Endothelial cell of umbilical vein (primary cell): Measurements from ENCODE around the gene TENT4A. TPM values are rescaled to one million over a fixed set of nuclear protein-coding genes. Genes with fewer than 3 reads are reported as not detected.

Experiments used
- BruUV-seq: library from RNA; stranded (reverse); fragments of 400-500 nt; replicated peaks from 2 replicates; lab custom pipeline; 2021; lab: Mats Ljungman, UMichigan
- CTCF ChIA-PET: fragments of 300-600, 350-600 bp; sonication (Branson Sonifier 250); formaldehyde crosslinking; loops from one replicate; lab custom pipeline; 2021; ENCODE audit warnings: antibody characterized with exemption, inconsistent platforms; lab: Charles Lee
- POLR2A ChIA-PET: fragments of 300-600, 350-600 bp; sonication (Branson Sonifier 250); formaldehyde crosslinking; loops from one replicate; lab custom pipeline; 2021; ENCODE audit warnings: antibody characterized with exemption, inconsistent platforms; lab: Charles Lee
- DNase-seq: peaks from one replicate; pipeline ENCODE4 v3.0.0-alpha.2; 2011; ENCODE audit warnings: low read depth, low spot score
- FAIRE-seq: peaks from 2 replicates; lab custom pipeline; 2011; peaks lifted over from hg19 to GRCh38; lab: Jason Lieb, UNC
- H2AFZ ChIP-seq: 2 replicates; pipeline ENCODE4 v1.6.0; 2012; ENCODE audit warnings: low read depth, low read length, control low read depth, inconsistent platforms
- H3K27ac ChIP-seq: 2 replicates; pipeline ENCODE4 v1.5.1; 2011; ENCODE audit warnings: low read depth, mild to moderate bottlenecking, control low read depth, low read length, moderate library complexity; ENCODE audit not compliant: insufficient read depth
- H3K27me3 ChIP-seq, 2 experiments: 2 replicates each; pipeline versions ENCODE4 v1.6.0 to v1.6.1; 2011; ENCODE audit warnings: low read length in 2 of 2, mixed read lengths in 1 of 2; ENCODE audit not compliant: control insufficient read depth in 2 of 2, insufficient read depth in 2 of 2
- H3K36me3 ChIP-seq, 2 experiments: 2 replicates in 1 of 2; 3 replicates in 1 of 2; pipeline ENCODE4 v1.5.1; 2011; ENCODE audit warnings: low read length in 2 of 2, mild to moderate bottlenecking in 1 of 2, moderate library complexity in 1 of 2; ENCODE audit not compliant: control insufficient read depth in 2 of 2, insufficient read depth in 2 of 2; ENCODE audit errors: extremely low read depth in 1 of 2
- H3K4me1 ChIP-seq: 3 replicates; pipeline ENCODE4 v1.5.1; 2011; ENCODE audit warnings: mild to moderate bottlenecking, low read length; ENCODE audit not compliant: control insufficient read depth, insufficient read depth; ENCODE audit errors: extremely low read depth
- H3K4me2 ChIP-seq: 2 replicates; pipeline ENCODE4 v1.6.1; 2011; ENCODE audit warnings: low read length, control low read depth, mixed read lengths; ENCODE audit not compliant: insufficient read depth
- H3K4me3 ChIP-seq, 3 experiments: fragments of 200-600 bp in 1 of 3; sonication (generic), shearing (Covaris generic) in 1 of 3; replicated peaks in 1 of 3; 2 replicates each; pipeline ENCODE4 v1.5.1; 2011 to 2016; ENCODE audit warnings: control low read depth in 3 of 3, low read length in 3 of 3, mild to moderate bottlenecking in 2 of 3, inconsistent platforms in 1 of 3, low read depth in 1 of 3, moderate library complexity in 1 of 3; ENCODE audit not compliant: insufficient read depth in 1 of 3
- H3K79me2 ChIP-seq: 2 replicates; pipeline ENCODE4 v1.6.0; 2012; ENCODE audit warnings: low read length, inconsistent platforms; ENCODE audit not compliant: control insufficient read depth, insufficient read depth
- H3K9ac ChIP-seq: replicated peaks from 2 replicates; pipeline ENCODE3; 2011; ENCODE audit warnings: low read length, control low read depth; ENCODE audit not compliant: insufficient read depth; ENCODE audit errors: extremely low read depth
- H3K9me1 ChIP-seq: replicated peaks from 3 replicates; pipeline ENCODE4 v1.6.0; 2011; ENCODE audit warnings: mild to moderate bottlenecking, low read length; ENCODE audit not compliant: control insufficient read depth, insufficient read depth; ENCODE audit errors: extremely low read depth
- H3K9me3 ChIP-seq: replicated peaks from 2 replicates; pipeline ENCODE4 v1.5.1; 2012; ENCODE audit warnings: low read length, inconsistent platforms; ENCODE audit not compliant: control insufficient read depth, insufficient read depth
- H4K20me1 ChIP-seq: replicated peaks from 2 replicates; pipeline ENCODE3; 2011; ENCODE audit warnings: mild to moderate bottlenecking, low read length; ENCODE audit not compliant: control insufficient read depth, insufficient read depth; ENCODE audit errors: extremely low read depth
- CTCF ChIP-seq, 2 donors: IDR thresholded peaks; 1 replicate in 1 of 2; 2 replicates in 1 of 2; pipeline ENCODE4 v1.5.1; 2011; ENCODE audit warnings: low read length in 2 of 2, mild to moderate bottlenecking in 2 of 2, moderate library complexity in 2 of 2, control low read depth in 1 of 2, inconsistent platforms in 1 of 2, low read depth in 1 of 2; ENCODE audit not compliant: insufficient read depth in 1 of 2; ENCODE audit errors: extremely low read depth in 1 of 2
- FOS ChIP-seq: IDR thresholded peaks from 2 replicates; pipeline ENCODE4 v1.6.1; 2011; ENCODE audit warnings: mild to moderate bottlenecking, low read length, moderate library complexity, borderline replicate concordance; ENCODE audit not compliant: insufficient read depth
- GATA2 ChIP-seq: IDR thresholded peaks from 2 replicates; pipeline ENCODE4 v1.7.0; 2011; ENCODE audit warnings: low read depth, mild to moderate bottlenecking, moderate library complexity, mixed read lengths, low read length; ENCODE audit not compliant: insufficient read length, insufficient read depth
- JUN ChIP-seq: IDR thresholded peaks from 2 replicates; pipeline ENCODE4 v1.6.1; 2011; ENCODE audit warnings: borderline replicate concordance, low read depth; ENCODE audit not compliant: insufficient read length, insufficient read depth
- POLR2A ChIP-seq: IDR thresholded peaks from 2 replicates; pipeline ENCODE4 v1.6.1; 2012; ENCODE audit warnings: low read depth, mild to moderate bottlenecking, control low read depth, low read length
- POLR2AphosphoS5 ChIP-seq: IDR thresholded peaks from 2 replicates; pipeline ENCODE4 v1.6.1; 2012; ENCODE audit warnings: low read depth, mild to moderate bottlenecking, control low read depth, low read length, moderate library complexity; ENCODE audit not compliant: insufficient read depth
- dilution Hi-C: fragments of 300-500 bp; cut with MboI; formaldehyde crosslinking; loops from one replicate; pipeline ENCODE4 v1.15.0; 2019; ENCODE audit warnings: low sequenced_read_pairs; ENCODE audit not compliant: extremely low pct_ligation_motif_present
- intact Hi-C: fragments of 100-400 bp; cut with micrococcal nuclease; formaldehyde crosslinking; loops from one replicate; pipeline ENCODE4 v1.10.0; 2022
- polyA plus RNA-seq, 4 experiments: library from polyadenylated mRNA; depleted of rRNA in 3 of 4; stranded (reverse) in 3 of 4; unstranded in 1 of 4; fragments of >200 nt; gene quantifications; 2 replicates each; pipeline versions ENCODE4 v1.2.1 to v1.2.3, GENCODE V29; 2011 to 2012; ENCODE audit warnings: missing spikeins in 1 of 4
- total RNA-seq: library from RNA; stranded (reverse); gene quantifications from 2 replicates; pipeline ENCODE4 v1.2.3, GENCODE V29; 2021
- TF ChIP-seq, protein P1 (sequence below): IDR thresholded peaks from 2 replicates; pipeline ENCODE4 v1.6.1; 2011; ENCODE audit not compliant: insufficient read depth, insufficient read length

The TENT4A gene
- total and polyA plus RNA-seq, 2 donors (not counting 3 experiments of a cell fraction or from before 2014, with no cell fraction given) = 10.2 to 35.4 TPM

DNA sequence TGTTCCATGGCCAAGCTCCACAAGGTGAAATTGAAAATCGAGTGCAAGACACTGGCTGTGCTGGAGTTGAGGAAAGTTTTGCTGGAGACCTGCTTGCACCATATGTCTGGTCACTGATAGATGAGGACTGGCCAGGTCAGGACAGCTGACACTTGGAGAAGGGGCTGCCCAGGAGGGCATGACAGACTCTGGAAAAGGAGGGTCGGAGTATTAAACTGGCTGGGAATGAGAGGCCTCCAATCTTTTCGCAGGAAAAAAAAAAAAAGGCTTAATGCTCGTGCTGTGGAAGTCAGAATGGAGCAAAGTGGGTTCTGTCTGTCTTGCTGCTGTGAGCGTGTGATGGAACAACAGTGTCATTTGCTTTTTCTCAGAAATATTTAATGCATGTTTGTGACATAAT, 5.5 kb downstream of the TENT4A start:
- Histone ChIP-seq H3K4me2 (no peak overlapping the region), H3K27ac (no peak overlapping the region), H3K4me3 (no peak overlapping the region), H3K36me3 (peaks cover 0 to 2% of the 10 kb centered on the region in 2 experiments), H3K79me2 (peaks cover 95% of the 10 kb centered on the region), H3K9me3 (no peaks in the 10 kb centered on the region), H3K9me1 (no peaks in the 10 kb centered on the region), H4K20me1 (peaks cover 7% of the 10 kb centered on the region), H3K4me1 (peaks cover 39% of the 10 kb centered on the region), H2AFZ (no peak overlapping the region), H3K27me3 (no peaks in the 10 kb centered on the region), H3K9ac (no peak overlapping the region)
- ChIA-PET CTCF (interaction anchor here (1.6 to 1.7 kb wide), 2 partner anchors 14 to 26 kb away, joined by 4 to 6 read pairs; no protein-coding TSS in a partner anchor), POLR2A (interaction anchor here (0.7 kb wide), 1 partner anchor 13 kb away, joined by 5 read pairs; no protein-coding TSS in a partner anchor)
- dilution Hi-C loops (no loop called here), intact Hi-C loops (no loop called here)
- FAIRE-seq (no peak), DNase-seq (no peak)
- BruUV-seq = no TSS peak
- TF ChIP-seq FOS = no peak
- TF ChIP-seq, protein P1, sequence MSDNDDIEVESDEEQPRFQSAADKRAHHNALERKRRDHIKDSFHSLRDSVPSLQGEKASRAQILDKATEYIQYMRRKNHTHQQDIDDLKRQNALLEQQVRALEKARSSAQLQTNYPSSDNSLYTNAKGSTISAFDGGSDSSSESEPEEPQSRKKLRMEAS = no peak
- no peak for TF ChIP-seq JUN

- H3K9me1 ChIP-seq = no peaks in the 10 kb centered on the region
- no peaks in the 10 kb centered on the region for H3K9me3 ChIP-seq
- DNase-seq = no peak
- peaks cover 99% of the 10 kb centered on the region for H3K79me2 ChIP-seq
- H4K20me1 ChIP-seq = peaks cover 7% of the 10 kb centered on the region
- peaks cover 39% of the 10 kb centered on the region for H3K4me1 ChIP-seq
- no peak overlapping the region for H3K4me2 ChIP-seq
- no peaks in the 10 kb centered on the region for H3K27me3 ChIP-seq
- dilution Hi-C loops (no loop called here), intact Hi-C loops (no loop called here)
- FAIRE-seq = no peak
- BruUV-seq = no TSS peak
- POLR2A ChIA-PET = no interaction called here
- CTCF ChIA-PET = no interaction called here
- no peak for TF ChIP-seq FOS
- no peak for TF ChIP-seq POLR2AphosphoS5
- TF ChIP-seq JUN = no peak
- no peak for TF ChIP-seq CTCF (IDR thresholded peaks at IDR 0.05; ENCODE audit: extremely low read depth in 1 of 2, insufficient read depth in 1 of 2, low read depth in 1 of 2, low read length in 2 of 2)
- TF ChIP-seq POLR2A = no peak
- no peak for TF ChIP-seq GATA2
- peaks cover 0 to 2% of the 10 kb centered on the region in 2 experiments for H3K36me3 ChIP-seq
- no peak overlapping the region for H2AFZ ChIP-seq
- H3K9ac ChIP-seq = no peak overlapping the region
- no peak overlapping the region for H3K27ac ChIP-seq
- H3K4me3 ChIP-seq = no peak overlapping the region
Measured at GRCh38 chr5:6719417-6719816, 6.2 kb downstream of the TENT4A start.
